ENCODE measurements around the gene IGFBP2. TPM values are rescaled to one million over a fixed set of nuclear protein-coding genes. Genes with fewer than 3 reads are reported as not detected.

Gene IGFBP2
- total RNA-seq, 1 experiment from 2014 or later = 363 TPM

DNA sequence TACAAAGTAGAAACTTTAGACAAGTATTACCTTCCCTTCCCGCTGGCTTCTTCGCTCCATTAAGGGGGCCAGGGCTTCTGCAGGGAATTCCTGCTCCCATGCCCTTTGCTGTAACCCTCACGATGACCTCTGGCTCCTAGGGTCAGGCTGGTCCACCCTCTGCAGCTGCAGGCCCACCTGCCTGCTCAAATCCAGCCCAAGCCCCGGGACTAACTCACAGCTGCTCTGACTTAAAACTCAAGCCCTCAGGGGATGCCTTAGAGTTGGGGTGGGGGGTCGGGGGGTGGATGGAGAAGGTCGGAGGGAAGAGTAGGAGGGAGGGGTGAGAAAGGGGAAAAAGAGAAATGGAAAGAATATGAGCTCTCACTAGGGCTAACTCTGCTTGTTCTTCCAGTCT, 57.2 kb downstream of the IGFBP2 start:
- peaks cover 6% of the 10 kb centered on the region; the same call in 1 of the 2 replicates for H3K4me1 ChIP-seq (ENCODE audit: insufficient read depth, low read length)
- H3K27me3 ChIP-seq (ENCODE audit: insufficient read depth, low read length) = peaks cover 3% of the 10 kb centered on the region; the same call in 1 of the 2 replicates
- no peak overlapping the region for H2BK12ac ChIP-seq (ENCODE audit: insufficient read length, low read depth, low read length)
- no peak overlapping the region for H3K23ac ChIP-seq (ENCODE audit: insufficient read length, low read depth, low read length)
- no peak overlapping the region for H3K4ac ChIP-seq (ENCODE audit: low read depth, low read length)
- Mint-ChIP-seq H3K4me1 (peaks cover 40 to 57% of the 10 kb centered on the region in 2 experiments), H3K27me3 (ENCODE audit: low read depth) (peaks cover 67% of the 10 kb centered on the region), H3K9me3 (no peaks in the 10 kb centered on the region; a peak in 2 of 5 replicates), H3K27ac (no peak overlapping the region), H3K36me3 (ENCODE audit: insufficient read depth in 1 of 3, low read depth in 3 of 3) (no peaks in the 10 kb centered on the region), H3K4me3 (peak overlapping the region in 1 of 2 experiments; percentile 33; a peak in 1 of 5 replicates)
- no peak overlapping the region for H4K5ac ChIP-seq (ENCODE audit: insufficient read length, low read depth, low read length)
- no peak overlapping the region for H3K9ac ChIP-seq (ENCODE audit: extremely low read depth, insufficient read length, low read length)
- no peak overlapping the region for H3K4me2 ChIP-seq (ENCODE audit: insufficient read depth, insufficient read length, low read length)
- H3K9me3 ChIP-seq (ENCODE audit: control insufficient read depth, low read depth, low read length) = no peaks in the 10 kb centered on the region
- no CpG with 5 or more reads among the region's 6 CpGs for WGBS (ENCODE audit: extremely low coverage, insufficient read length, low lambda C conversion rate)
- H3K23me2 ChIP-seq (ENCODE audit: insufficient read length, low read depth, low read length, poor library complexity, severe bottlenecking) = peaks cover 31% of the 10 kb centered on the region
- H2AFZ ChIP-seq (ENCODE audit: low read length) = no peak overlapping the region
- no peak for DNase-seq
- H2BK20ac ChIP-seq (ENCODE audit: low read depth, low read length, poor library complexity, severe bottlenecking) = no peak overlapping the region
- no peak overlapping the region for H2AK5ac ChIP-seq (ENCODE audit: insufficient read length, low read length)
- no peaks in the 10 kb centered on the region for H3K79me1 ChIP-seq (ENCODE audit: insufficient read depth, low read depth, low read length, poor library complexity, severe bottlenecking)
- no peak overlapping the region for H3K56ac ChIP-seq (ENCODE audit: insufficient read length, low read depth, low read length)
- H4K8ac ChIP-seq (replicated peaks; ENCODE audit: insufficient read length, low read depth, low read length) = no peak overlapping the region
- no peak overlapping the region for H3K14ac ChIP-seq (ENCODE audit: insufficient read depth, low read length)
- H2BK5ac ChIP-seq (ENCODE audit: insufficient read length, low read length) = no peak overlapping the region
- H2BK120ac ChIP-seq (ENCODE audit: low read depth, low read length, poor library complexity, severe bottlenecking) = no peak overlapping the region
- H2BK15ac ChIP-seq (ENCODE audit: low read depth, low read length) = no peak overlapping the region
- H3K79me2 ChIP-seq (ENCODE audit: insufficient read depth, low read length) = no peaks in the 10 kb centered on the region
- TF ChIP-seq, protein P1, sequence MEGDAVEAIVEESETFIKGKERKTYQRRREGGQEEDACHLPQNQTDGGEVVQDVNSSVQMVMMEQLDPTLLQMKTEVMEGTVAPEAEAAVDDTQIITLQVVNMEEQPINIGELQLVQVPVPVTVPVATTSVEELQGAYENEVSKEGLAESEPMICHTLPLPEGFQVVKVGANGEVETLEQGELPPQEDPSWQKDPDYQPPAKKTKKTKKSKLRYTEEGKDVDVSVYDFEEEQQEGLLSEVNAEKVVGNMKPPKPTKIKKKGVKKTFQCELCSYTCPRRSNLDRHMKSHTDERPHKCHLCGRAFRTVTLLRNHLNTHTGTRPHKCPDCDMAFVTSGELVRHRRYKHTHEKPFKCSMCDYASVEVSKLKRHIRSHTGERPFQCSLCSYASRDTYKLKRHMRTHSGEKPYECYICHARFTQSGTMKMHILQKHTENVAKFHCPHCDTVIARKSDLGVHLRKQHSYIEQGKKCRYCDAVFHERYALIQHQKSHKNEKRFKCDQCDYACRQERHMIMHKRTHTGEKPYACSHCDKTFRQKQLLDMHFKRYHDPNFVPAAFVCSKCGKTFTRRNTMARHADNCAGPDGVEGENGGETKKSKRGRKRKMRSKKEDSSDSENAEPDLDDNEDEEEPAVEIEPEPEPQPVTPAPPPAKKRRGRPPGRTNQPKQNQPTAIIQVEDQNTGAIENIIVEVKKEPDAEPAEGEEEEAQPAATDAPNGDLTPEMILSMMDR (conservative IDR thresholded peaks at IDR 0.05) = no peak
- H4K91ac ChIP-seq (ENCODE audit: insufficient read length, low read depth, low read length) = no peak overlapping the region
- no peaks in the 10 kb centered on the region for H4K20me1 ChIP-seq (ENCODE audit: control insufficient read depth, insufficient read depth, insufficient read length)
- no peak overlapping the region for H3T11ph ChIP-seq (ENCODE audit: low read length)
- H3K27ac ChIP-seq (ENCODE audit: insufficient read length, low read depth, low read length) = no peak overlapping the region
- H3K18ac ChIP-seq (ENCODE audit: insufficient read length, low read depth, low read length) = no peak overlapping the region
